ENCODE data around the gene SLC1A5.

DNA sequence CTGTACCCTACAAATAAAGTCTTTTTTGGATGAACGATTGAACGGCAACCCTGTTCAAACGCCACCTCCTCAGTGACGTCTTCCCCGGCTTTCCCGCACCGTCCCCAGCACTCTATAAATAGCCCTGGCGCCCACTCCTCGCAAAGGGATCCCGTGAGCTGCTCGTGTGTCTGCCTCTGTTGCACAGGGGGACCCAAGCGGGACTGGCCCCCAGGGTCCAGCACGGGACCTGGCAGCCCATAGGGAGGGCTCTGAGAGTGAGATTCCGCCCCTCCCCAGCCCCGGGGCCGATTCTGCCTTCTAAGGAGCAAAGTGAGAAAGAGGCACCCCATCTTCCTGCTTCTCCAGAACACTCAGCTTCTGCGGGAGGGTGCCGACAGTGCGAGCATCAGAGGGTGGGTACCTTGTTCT lies 50.6 kb downstream of the SLC1A5 start:
- TF ChIP-seq CTCF (IDR thresholded peaks at IDR 0.05): no peak
- TF ChIP-seq POLR2A (IDR thresholded peaks at IDR 0.05): no peak

Measured in testis (tissue), 2 donors.